HepG2 (cell line): ENCODE measurements around the gene FIBIN. TPM values are rescaled to one million over a fixed set of nuclear protein-coding genes. Genes with fewer than 3 reads are reported as not detected.

Experiments used
- ATAC-seq: fragments of 200-7000 bp; cut with Tn5 transposase; 3 replicates; pipeline ENCODE4 v1.9.1; 2020; ENCODE audit warnings: mild to moderate bottlenecking, moderate library complexity
- BruUV-seq: library from RNA; stranded (reverse); fragments of 400-500 nt; replicated peaks from 2 replicates; lab custom pipeline; 2021; lab: Mats Ljungman, UMichigan
- CTCF ChIA-PET: fragments of 300-600 bp; formaldehyde crosslinking; extraction: SDS; loops from one replicate; lab custom pipeline; 2021; ENCODE audit warnings: low total read pairs, inconsistent platforms, low intra/inter-chr PET ratio; lab: Yijun Ruan, JAX
- POLR2A ChIA-PET: fragments of 350-600 bp; sonication (Branson Sonifier 250); formaldehyde crosslinking; loops from one replicate; lab custom pipeline; 2020; ENCODE audit warnings: antibody characterized with exemption, inconsistent platforms; lab: Yijun Ruan, JAX
- DNase-seq: peaks from one replicate; pipeline ENCODE4 v3.0.0-alpha.2; 2015; ENCODE audit warnings: low spot score
- FAIRE-seq: peaks from 3 replicates; lab custom pipeline; 2011; peaks lifted over from hg19 to GRCh38; lab: Jason Lieb, UNC
- H2AFZ ChIP-seq: one replicate; pipeline ENCODE4 v1.6.1; 2011; ENCODE audit warnings: low read length, inconsistent platforms
- H3K27ac ChIP-seq: fragments of 300-600 bp; 3 replicates; pipeline ENCODE4 v1.8.0; 2011; ENCODE audit warnings: mixed run types, mild to moderate bottlenecking, mixed read lengths, low read length, inconsistent platforms; ENCODE audit not compliant: insufficient read depth; ENCODE audit errors: extremely low read length
- H3K27me3 ChIP-seq, 2 experiments: fragments of 200-600 bp in 1 of 2; 2 replicates in 1 of 2; 3 replicates in 1 of 2; pipeline versions ENCODE4 v1.6.0 to v1.8.0; 2011; ENCODE audit warnings: low read length in 2 of 2, mild to moderate bottlenecking in 2 of 2, moderate library complexity in 2 of 2, inconsistent platforms in 1 of 2; ENCODE audit not compliant: insufficient read depth in 2 of 2, control insufficient read depth in 1 of 2
- H3K36me3 ChIP-seq, 2 experiments: fragments of 200-600 bp in 1 of 2; replicated peaks in 1 of 2; 2 replicates in 1 of 2; 3 replicates in 1 of 2; pipeline versions ENCODE4 v1.5.1 to v1.8.0; 2011; ENCODE audit warnings: low read length in 2 of 2, inconsistent platforms in 1 of 2; ENCODE audit not compliant: insufficient read depth in 2 of 2, control insufficient read depth in 1 of 2
- H3K4me1 ChIP-seq: 2 replicates; pipeline ENCODE4 v1.5.1; 2012; ENCODE audit warnings: low read length, inconsistent platforms; ENCODE audit not compliant: insufficient read depth
- H3K4me2 ChIP-seq: 2 replicates; pipeline ENCODE4 v1.6.0; 2011; ENCODE audit warnings: low read depth, low read length, inconsistent platforms
- H3K4me3 ChIP-seq, 3 experiments: fragments of 200-600 bp in 1 of 3; sonication (generic), shearing (Covaris generic) in 1 of 3; replicated peaks in 1 of 3; 2 replicates each; pipeline ENCODE4 v1.5.1; 2011 to 2016; ENCODE audit warnings: low read length in 3 of 3, inconsistent platforms in 2 of 3, low read depth in 2 of 3, mild to moderate bottlenecking in 2 of 3, control low read depth in 1 of 3, mixed read lengths in 1 of 3; ENCODE audit not compliant: insufficient read depth in 1 of 3
- H3K79me2 ChIP-seq: one replicate; pipeline ENCODE4 v1.6.1; 2011; ENCODE audit warnings: low read length, inconsistent platforms; ENCODE audit not compliant: insufficient read depth
- H3K9ac ChIP-seq: 2 replicates; pipeline ENCODE4 v1.6.0; 2011; ENCODE audit warnings: mild to moderate bottlenecking, low read depth, low read length, inconsistent platforms; ENCODE audit not compliant: insufficient read depth
- H3K9me3 ChIP-seq: 2 replicates; pipeline ENCODE4 v1.5.1; 2012; ENCODE audit warnings: mild to moderate bottlenecking, low read length
- H4K20me1 ChIP-seq: 2 replicates; pipeline ENCODE4 v1.6.0; 2011; ENCODE audit warnings: inconsistent platforms, mild to moderate bottlenecking, low read length, moderate library complexity; ENCODE audit not compliant: insufficient read depth
- FOXC1 ChIP-seq: sonication (generic); formaldehyde crosslinking; IDR thresholded peaks from 2 replicates; pipeline ENCODE4 v1.8.0; 2022; ENCODE audit warnings: mild to moderate bottlenecking, missing genetic modification reagents, borderline replicate concordance
- HCFC1 ChIP-seq: fragments of 150-350 bp; IDR thresholded peaks from 2 replicates; pipeline ENCODE4 v1.6.1; 2014; ENCODE audit warnings: low read depth, low read length
- ZNF121 ChIP-seq: sonication (generic); formaldehyde crosslinking; IDR thresholded peaks from 2 replicates; pipeline ENCODE4 v1.5.0; 2020; ENCODE audit warnings: mild to moderate bottlenecking, missing genetic modification reagents
- ZNF160 ChIP-seq: sonication (generic); formaldehyde crosslinking; IDR thresholded peaks from 2 replicates; pipeline ENCODE4 v1.8.0; 2022; ENCODE audit warnings: mild to moderate bottlenecking, inconsistent platforms, missing genetic modification reagents
- ZNF234 ChIP-seq: sonication (generic); formaldehyde crosslinking; conservative IDR thresholded peaks from 2 replicates; pipeline ENCODE4 v1.5.1; 2020; ENCODE audit warnings: mild to moderate bottlenecking, missing genetic modification reagents
- ZNF383 ChIP-seq: sonication (generic); formaldehyde crosslinking; IDR thresholded peaks from 2 replicates; pipeline ENCODE4 v1.4.0; 2020; ENCODE audit warnings: missing genetic modification reagents, mild to moderate bottlenecking, borderline replicate concordance
- ZNF713 ChIP-seq: sonication (generic); formaldehyde crosslinking; IDR thresholded peaks from 2 replicates; pipeline ENCODE4 v1.4.0; 2020; ENCODE audit warnings: mild to moderate bottlenecking, missing genetic modification reagents
- ZNF720 ChIP-seq: sonication (generic); formaldehyde crosslinking; IDR thresholded peaks from 2 replicates; pipeline ENCODE4 v1.4.0; 2020; ENCODE audit warnings: missing genetic modification reagents
- WGBS: methylation state at CpG from one replicate; pipeline ENCODE4 v1.1.6; 2017; ENCODE audit warnings: low lambda C conversion rate; 5-methylcytosine and 5-hydroxymethylcytosine counted together
- in situ Hi-C: cut with HindIII; loops from 2 replicates; pipeline ENCODE4 v1.10.0; 2017; ENCODE audit warnings: low pct_unique_long_range_greater_than_20kb; ENCODE audit not compliant: extremely low pct_ligation_motif_present
- intact Hi-C: fragments of 100-400 bp; cut with micrococcal nuclease; formaldehyde crosslinking; loops from one replicate; pipeline ENCODE4 v1.10.0; 2022; ENCODE audit not compliant: unreplicated experiment
- polyA plus RNA-seq, 8 experiments: library from polyadenylated mRNA; depleted of rRNA in 3 of 8; stranded (reverse) in 7 of 8; unstranded in 1 of 8; fragments of >200 nt; fragmentation: Illumina TruSeq in 4 of 8; extraction: Trizol in 4 of 8; gene quantifications; 2 replicates each; pipeline versions ENCODE4 v1.2.1 to v1.2.3, GENCODE V29; 2011 to 2016; ENCODE audit warnings: low read depth in 4 of 8, missing spikeins in 1 of 8, mixed read lengths in 1 of 8; ENCODE audit not compliant: insufficient read depth in 1 of 8
- total RNA-seq, 5 experiments: library from RNA; depleted of rRNA; stranded (reverse); fragments of >200 nt; fragmentation: Illumina TruSeq; extraction: Trizol; gene quantifications; 2 replicates each; pipeline ENCODE4 v1.2.3, GENCODE V29; 2016; ENCODE audit warnings: low read depth in 1 of 5
- TF ChIP-seq, protein P1 (sequence below): sonication (generic); formaldehyde crosslinking; IDR thresholded peaks from 2 replicates; pipeline ENCODE4 v1.4.0; 2020; ENCODE audit warnings: missing genetic modification reagents
- TF ChIP-seq, protein P2 (sequence below): sonication (generic); formaldehyde crosslinking; IDR thresholded peaks from 2 replicates; pipeline ENCODE4 v1.8.0; 2022; ENCODE audit warnings: missing genetic modification reagents, mild to moderate bottlenecking, borderline replicate concordance
- TF ChIP-seq, protein P3 (sequence below): sonication (generic); formaldehyde crosslinking; IDR thresholded peaks from 2 replicates; pipeline ENCODE4 v1.5.0; 2020; ENCODE audit warnings: missing genetic modification reagents
- TF ChIP-seq, protein P4 (sequence below): sonication (generic); formaldehyde crosslinking; IDR thresholded peaks from one replicate; pipeline ENCODE4 v1.5.1; 2020; ENCODE audit warnings: mild to moderate bottlenecking, missing genetic modification reagents; ENCODE audit errors: not compliant biosample characterization

FIBIN gene
- total and polyA plus RNA-seq, 2 of the 13 experiments (the other 11 are each of a cell fraction or from before 2014, with no cell fraction given) = not detected

DNA sequence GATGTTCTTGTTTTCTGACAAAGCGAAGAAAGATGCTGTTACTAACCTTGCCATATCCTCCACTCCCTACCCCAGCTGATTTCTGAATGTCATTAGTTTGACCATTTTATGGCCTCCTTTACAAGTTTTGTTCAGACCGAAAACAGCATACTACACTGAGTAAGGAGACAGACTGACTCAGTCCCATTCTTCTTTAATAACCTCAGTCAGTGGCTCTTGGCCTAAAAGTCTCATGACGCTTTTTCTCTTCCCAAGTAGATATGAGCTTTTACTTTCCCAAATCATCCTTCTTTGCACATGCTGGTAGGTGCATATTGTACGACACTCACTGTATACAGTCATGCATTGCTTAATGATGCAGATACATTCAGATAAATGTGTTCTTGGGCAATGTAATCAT lies 8.0 kb upstream of the FIBIN start (continued):
- TF ChIP-seq, protein P1, sequence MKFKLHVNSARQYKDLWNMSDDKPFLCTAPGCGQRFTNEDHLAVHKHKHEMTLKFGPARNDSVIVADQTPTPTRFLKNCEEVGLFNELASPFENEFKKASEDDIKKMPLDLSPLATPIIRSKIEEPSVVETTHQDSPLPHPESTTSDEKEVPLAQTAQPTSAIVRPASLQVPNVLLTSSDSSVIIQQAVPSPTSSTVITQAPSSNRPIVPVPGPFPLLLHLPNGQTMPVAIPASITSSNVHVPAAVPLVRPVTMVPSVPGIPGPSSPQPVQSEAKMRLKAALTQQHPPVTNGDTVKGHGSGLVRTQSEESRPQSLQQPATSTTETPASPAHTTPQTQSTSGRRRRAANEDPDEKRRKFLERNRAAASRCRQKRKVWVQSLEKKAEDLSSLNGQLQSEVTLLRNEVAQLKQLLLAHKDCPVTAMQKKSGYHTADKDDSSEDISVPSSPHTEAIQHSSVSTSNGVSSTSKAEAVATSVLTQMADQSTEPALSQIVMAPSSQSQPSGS (CRISPR knock-in tag) = no peak
- TF ChIP-seq, protein P2, sequence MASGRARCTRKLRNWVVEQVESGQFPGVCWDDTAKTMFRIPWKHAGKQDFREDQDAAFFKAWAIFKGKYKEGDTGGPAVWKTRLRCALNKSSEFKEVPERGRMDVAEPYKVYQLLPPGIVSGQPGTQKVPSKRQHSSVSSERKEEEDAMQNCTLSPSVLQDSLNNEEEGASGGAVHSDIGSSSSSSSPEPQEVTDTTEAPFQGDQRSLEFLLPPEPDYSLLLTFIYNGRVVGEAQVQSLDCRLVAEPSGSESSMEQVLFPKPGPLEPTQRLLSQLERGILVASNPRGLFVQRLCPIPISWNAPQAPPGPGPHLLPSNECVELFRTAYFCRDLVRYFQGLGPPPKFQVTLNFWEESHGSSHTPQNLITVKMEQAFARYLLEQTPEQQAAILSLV (CRISPR knock-in tag) = no peak
- TF ChIP-seq ZNF720 (CRISPR knock-in tag) = no peak
- TF ChIP-seq HCFC1 = no peak
- TF ChIP-seq ZNF121 = no peak
- no peak for TF ChIP-seq ZNF713 (CRISPR knock-in tag)

DNA sequence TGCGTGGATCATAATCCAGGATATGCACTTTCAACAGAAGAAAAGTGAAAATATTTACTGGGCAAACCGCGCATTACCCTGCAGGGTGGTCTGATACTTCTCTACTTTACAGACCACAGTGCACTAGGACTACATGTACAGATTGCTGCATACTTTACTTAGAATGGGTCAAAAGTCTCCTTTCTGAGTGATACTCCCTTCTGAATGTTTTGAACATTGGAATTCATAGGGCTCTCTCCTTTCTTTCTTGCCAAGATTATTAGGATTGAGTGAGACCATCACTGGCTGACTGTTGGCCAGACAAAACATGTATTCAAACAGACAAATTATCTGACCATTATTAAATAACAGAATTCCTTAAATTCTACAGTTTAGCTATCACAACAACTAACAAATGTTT lies 6.6 kb upstream of the FIBIN start:
- H3K27ac ChIP-seq = no peak overlapping the region
- no peak for DNase-seq
- H3K4me1 ChIP-seq = no peaks in the 10 kb centered on the region
- TF ChIP-seq, protein P3, sequence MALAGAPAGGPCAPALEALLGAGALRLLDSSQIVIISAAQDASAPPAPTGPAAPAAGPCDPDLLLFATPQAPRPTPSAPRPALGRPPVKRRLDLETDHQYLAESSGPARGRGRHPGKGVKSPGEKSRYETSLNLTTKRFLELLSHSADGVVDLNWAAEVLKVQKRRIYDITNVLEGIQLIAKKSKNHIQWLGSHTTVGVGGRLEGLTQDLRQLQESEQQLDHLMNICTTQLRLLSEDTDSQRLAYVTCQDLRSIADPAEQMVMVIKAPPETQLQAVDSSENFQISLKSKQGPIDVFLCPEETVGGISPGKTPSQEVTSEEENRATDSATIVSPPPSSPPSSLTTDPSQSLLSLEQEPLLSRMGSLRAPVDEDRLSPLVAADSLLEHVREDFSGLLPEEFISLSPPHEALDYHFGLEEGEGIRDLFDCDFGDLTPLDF (CRISPR knock-in tag) = no peak
- TF ChIP-seq FOXC1 (no peak), ZNF160 (CRISPR knock-in tag) (no peak), ZNF383 (CRISPR knock-in tag) (no peak), ZNF234 (CRISPR knock-in tag) (no peak)
- TF ChIP-seq, protein P4, sequence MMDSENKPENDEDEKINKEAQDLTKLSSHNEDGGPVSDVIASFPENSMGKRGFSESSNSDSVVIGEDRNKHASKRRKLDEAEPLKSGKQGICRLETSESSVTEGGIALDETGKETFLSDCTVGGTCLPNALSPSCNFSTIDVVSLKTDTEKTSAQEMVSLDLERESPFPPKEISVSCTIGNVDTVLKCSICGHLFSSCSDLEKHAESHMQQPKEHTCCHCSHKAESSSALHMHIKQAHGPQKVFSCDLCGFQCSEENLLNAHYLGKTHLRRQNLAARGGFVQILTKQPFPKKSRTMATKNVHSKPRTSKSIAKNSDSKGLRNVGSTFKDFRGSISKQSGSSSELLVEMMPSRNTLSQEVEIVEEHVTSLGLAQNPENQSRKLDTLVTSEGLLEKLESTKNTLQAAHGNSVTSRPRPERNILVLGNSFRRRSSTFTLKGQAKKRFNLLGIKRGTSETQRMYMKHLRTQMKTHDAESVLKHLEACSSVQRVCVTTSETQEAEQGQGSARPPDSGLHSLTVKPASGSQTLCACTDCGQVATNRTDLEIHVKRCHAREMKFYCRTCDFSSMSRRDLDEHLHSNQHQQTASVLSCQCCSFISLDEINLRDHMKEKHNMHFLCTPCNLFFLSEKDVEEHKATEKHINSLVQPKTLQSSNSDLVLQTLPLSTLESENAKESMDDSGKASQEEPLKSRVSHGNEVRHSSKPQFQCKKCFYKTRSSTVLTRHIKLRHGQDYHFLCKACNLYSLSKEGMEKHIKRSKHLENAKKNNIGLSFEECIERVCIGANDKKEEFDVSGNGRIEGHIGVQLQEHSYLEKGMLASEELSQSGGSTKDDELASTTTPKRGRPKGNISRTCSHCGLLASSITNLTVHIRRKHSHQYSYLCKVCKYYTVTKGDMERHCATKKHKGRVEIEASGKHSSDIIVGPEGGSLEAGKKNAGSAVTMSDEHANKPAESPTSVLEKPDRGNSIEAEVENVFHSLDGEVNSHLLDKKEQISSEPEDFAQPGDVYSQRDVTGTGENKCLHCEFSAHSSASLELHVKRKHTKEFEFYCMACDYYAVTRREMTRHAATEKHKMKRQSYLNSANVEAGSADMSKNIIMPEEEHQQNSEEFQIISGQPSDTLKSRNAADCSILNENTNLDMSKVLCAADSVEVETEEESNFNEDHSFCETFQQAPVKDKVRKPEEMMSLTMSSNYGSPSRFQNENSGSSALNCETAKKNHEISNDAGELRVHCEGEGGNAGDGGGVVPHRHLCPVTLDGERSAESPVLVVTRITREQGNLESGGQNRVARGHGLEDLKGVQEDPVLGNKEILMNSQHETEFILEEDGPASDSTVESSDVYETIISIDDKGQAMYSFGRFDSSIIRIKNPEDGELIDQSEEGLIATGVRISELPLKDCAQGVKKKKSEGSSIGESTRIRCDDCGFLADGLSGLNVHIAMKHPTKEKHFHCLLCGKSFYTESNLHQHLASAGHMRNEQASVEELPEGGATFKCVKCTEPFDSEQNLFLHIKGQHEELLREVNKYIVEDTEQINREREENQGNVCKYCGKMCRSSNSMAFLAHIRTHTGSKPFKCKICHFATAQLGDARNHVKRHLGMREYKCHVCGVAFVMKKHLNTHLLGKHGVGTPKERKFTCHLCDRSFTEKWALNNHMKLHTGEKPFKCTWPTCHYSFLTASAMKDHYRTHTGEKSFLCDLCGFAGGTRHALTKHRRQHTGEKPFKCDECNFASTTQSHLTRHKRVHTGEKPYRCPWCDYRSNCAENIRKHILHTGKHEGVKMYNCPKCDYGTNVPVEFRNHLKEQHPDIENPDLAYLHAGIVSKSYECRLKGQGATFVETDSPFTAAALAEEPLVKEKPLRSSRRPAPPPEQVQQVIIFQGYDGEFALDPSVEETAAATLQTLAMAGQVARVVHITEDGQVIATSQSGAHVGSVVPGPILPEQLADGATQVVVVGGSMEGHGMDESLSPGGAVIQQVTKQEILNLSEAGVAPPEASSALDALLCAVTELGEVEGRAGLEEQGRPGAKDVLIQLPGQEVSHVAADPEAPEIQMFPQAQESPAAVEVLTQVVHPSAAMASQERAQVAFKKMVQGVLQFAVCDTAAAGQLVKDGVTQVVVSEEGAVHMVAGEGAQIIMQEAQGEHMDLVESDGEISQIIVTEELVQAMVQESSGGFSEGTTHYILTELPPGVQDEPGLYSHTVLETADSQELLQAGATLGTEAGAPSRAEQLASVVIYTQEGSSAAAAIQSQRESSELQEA (CRISPR knock-in tag) = no peak
- TF ChIP-seq, all 625 proteins: peak for 0
- ChIA-PET POLR2A (no interaction called here), CTCF (no interaction called here)
- H3K4me3 ChIP-seq = no peak overlapping the region
- in situ Hi-C loops = no loop called here
- no peaks in the 10 kb centered on the region; a peak in 1 of 5 replicates for H3K27me3 ChIP-seq
- H3K36me3 ChIP-seq = no peaks in the 10 kb centered on the region
- BruUV-seq = no TSS peak
- ATAC-seq (no peak), FAIRE-seq (no peak)
- no peaks in the 10 kb centered on the region for H4K20me1 ChIP-seq
- intact Hi-C loops = no loop called here
- H3K9ac ChIP-seq = no peak overlapping the region
- H3K79me2 ChIP-seq = no peaks in the 10 kb centered on the region
- 34% methylated on average over 3 of the region's 3 CpGs for WGBS
- H3K4me2 ChIP-seq = no peak overlapping the region
- no peak overlapping the region for H2AFZ ChIP-seq
- H3K9me3 ChIP-seq = no peaks in the 10 kb centered on the region
